Activated B cell treated with CpG ODN at 0.5 μM for 24 hours (primary cell): ENCODE data around the gene CDC20B. TPM values are rescaled to one million over a fixed set of nuclear protein-coding genes. Genes with fewer than 3 reads are reported as not detected.

ENCODE experiments used
- ATAC-seq: fragments of 200-7000 bp; cut with Tn5 transposase; one replicate; pipeline ENCODE4 v1.10.0; 2021; ENCODE audit warnings: low read depth, mild to moderate bottlenecking, moderate library complexity
- CTCF ChIA-PET: fragments of 350-600 bp; sonication (Branson Sonifier 250); formaldehyde crosslinking; loops from one replicate; lab custom pipeline; 2021; ENCODE audit warnings: antibody characterized with exemption; lab: Charles Lee
- POLR2A ChIA-PET: fragments of 350-600 bp; sonication (Branson Sonifier 250); formaldehyde crosslinking; loops from one replicate; lab custom pipeline; 2021; ENCODE audit warnings: antibody characterized with exemption; lab: Charles Lee
- DNase-seq: peaks from one replicate; pipeline ENCODE4 v3.0.0; 2022
- H3K27ac Mint-ChIP-seq: one replicate; pipeline ENCODE4 v1.8.0; 2020; ENCODE audit warnings: mixed read lengths
- H3K27me3 Mint-ChIP-seq: one replicate; pipeline ENCODE4 v1.8.0; 2021; ENCODE audit warnings: mixed read lengths
- H3K36me3 Mint-ChIP-seq: one replicate; pipeline ENCODE4 v1.8.0; 2021; ENCODE audit warnings: low read depth, mixed read lengths
- H3K4me1 Mint-ChIP-seq: one replicate; pipeline ENCODE4 v1.8.0; 2021; ENCODE audit warnings: mixed read lengths
- H3K4me3 Mint-ChIP-seq: one replicate; pipeline ENCODE4 v1.8.0; 2020; ENCODE audit warnings: mild to moderate bottlenecking, mixed read lengths
- H3K9me3 Mint-ChIP-seq: one replicate; pipeline ENCODE4 v1.8.0; 2020; ENCODE audit warnings: mixed read lengths
- CTCF ChIP-seq: fragments of 200-600 bp; IDR thresholded peaks from one replicate; pipeline ENCODE4 v1.8.0; 2022; ENCODE audit warnings: antibody characterized with exemption, mild to moderate bottlenecking
- intact Hi-C: fragments of 100-400 bp; cut with micrococcal nuclease; formaldehyde crosslinking; loops from one replicate; pipeline ENCODE4 v1.15.1; 2024
- total RNA-seq: library from RNA; stranded (reverse); gene quantifications from 2 replicates; pipeline ENCODE4 v1.2.3, GENCODE V29; 2022

Gene CDC20B
- total RNA-seq, 1 donor from 2014 or later: not detected

- POLR2A ChIA-PET: no interaction called here
Measured at GRCh38 chr5:55140908-55141665, 31.9 kb downstream of the CDC20B start.

GRCh38 chr5:55136521-55136920 is 36.5 kb downstream of the CDC20B start:
- DNase-seq (no peak), ATAC-seq (no peak)
- no peaks in the 10 kb centered on the region for H3K9me3 Mint-ChIP-seq
- peaks cover 17% of the 10 kb centered on the region for H3K27me3 Mint-ChIP-seq
- ChIA-PET CTCF (no interaction called here), POLR2A (no interaction called here)
- H3K27ac Mint-ChIP-seq: no peak overlapping the region
- H3K36me3 Mint-ChIP-seq: no peaks in the 10 kb centered on the region
- H3K4me3 Mint-ChIP-seq: no peak overlapping the region
- intact Hi-C loops: no loop called here
- TF ChIP-seq CTCF: no peak
- H3K4me1 Mint-ChIP-seq: no peaks in the 10 kb centered on the region

More at GRCh38 chr5:55140908-55141665, 31.9 kb downstream of the CDC20B start:
- no peak overlapping the region for H3K27ac Mint-ChIP-seq
- H3K9me3 Mint-ChIP-seq: no peaks in the 10 kb centered on the region
- ATAC-seq (no peak), DNase-seq (no peak)
- no peak overlapping the region for H3K4me3 Mint-ChIP-seq
- no peak for TF ChIP-seq CTCF
- intact Hi-C loops: no loop called here
- CTCF ChIA-PET: no interaction called here
- no peaks in the 10 kb centered on the region for H3K4me1 Mint-ChIP-seq
- H3K27me3 Mint-ChIP-seq: peaks cover 13% of the 10 kb centered on the region
- no peaks in the 10 kb centered on the region for H3K36me3 Mint-ChIP-seq

- no peak for TF ChIP-seq CTCF
- intact Hi-C loops: no loop called here
- ChIA-PET POLR2A (no interaction called here), CTCF (no interaction called here)
- ATAC-seq (no peak), DNase-seq (no peak)
- Mint-ChIP-seq H3K9me3 (peaks cover 9% of the 10 kb centered on the region), H3K27ac (no peak overlapping the region), H3K4me3 (no peak overlapping the region), H3K36me3 (no peaks in the 10 kb centered on the region), H3K27me3 (peaks cover 17% of the 10 kb centered on the region), H3K4me1 (no peaks in the 10 kb centered on the region)
Measured at GRCh38 chr5:55134053-55134722, 38.8 kb downstream of the CDC20B start.

GRCh38 chr5:55123365-55123764 is 49.6 kb downstream of the CDC20B start:
- intact Hi-C loops: no loop called here
- no peaks in the 10 kb centered on the region for H3K36me3 Mint-ChIP-seq
- no peak overlapping the region for H3K27ac Mint-ChIP-seq
- peaks cover 13% of the 10 kb centered on the region for H3K27me3 Mint-ChIP-seq
- no peak for ATAC-seq
- H3K4me1 Mint-ChIP-seq: no peaks in the 10 kb centered on the region
- H3K4me3 Mint-ChIP-seq: no peak overlapping the region
- no peaks in the 10 kb centered on the region for H3K9me3 Mint-ChIP-seq
- CTCF ChIA-PET: no interaction called here
- TF ChIP-seq CTCF: no peak
- DNase-seq: no peak
- POLR2A ChIA-PET: no interaction called here

GRCh38 chr5:55114061-55114460 is 58.9 kb downstream of the CDC20B start:
- ChIA-PET POLR2A (no interaction called here), CTCF (no interaction called here)
- Mint-ChIP-seq H3K36me3 (no peaks in the 10 kb centered on the region), H3K27me3 (peaks cover 10% of the 10 kb centered on the region), H3K4me1 (no peaks in the 10 kb centered on the region), H3K4me3 (no peak overlapping the region), H3K9me3 (no peaks in the 10 kb centered on the region), H3K27ac (no peak overlapping the region)
- DNase-seq (no peak), ATAC-seq (no peak)
- intact Hi-C loops: no loop called here
- no peak for TF ChIP-seq CTCF
